Measurements from ENCODE around the gene CLCN1. TPM values are rescaled to one million over a fixed set of nuclear protein-coding genes. Genes with fewer than 3 reads are reported as not detected.
"Not testable (repeated sequence)": the region's sequence is repeated elsewhere in the genome, so short reads cannot be mapped to it uniquely, and the experiment has no call there.

CLCN1 gene
- polyA plus RNA-seq, 1 donor from 2014 or later = not detected

GRCh38 chr7:143287339-143287934, 28.5 kb upstream of the CLCN1 start:
- peak overlapping the region; percentile 50 to 97 (median 95) for H3K27ac Mint-ChIP-seq
- no peaks in the 10 kb centered on the region for H3K27me3 Mint-ChIP-seq
- no peaks in the 10 kb centered on the region for H3K9me3 Mint-ChIP-seq
- peaks cover 34 to 48% (median 41%) of the 10 kb centered on the region in 3 donors for H3K4me1 Mint-ChIP-seq
- peaks cover 4% of the 10 kb centered on the region for H3K36me3 Mint-ChIP-seq
- peak overlapping the region; percentile 97 to 98 (median 98) for H3K4me3 Mint-ChIP-seq

- H3K27me3 Mint-ChIP-seq = no peaks in the 10 kb centered on the region
- no peaks in the 10 kb centered on the region for H3K9me3 Mint-ChIP-seq
- peak within 1 kb of the TSS; percentile 97 to 98 (median 98) for H3K4me3 Mint-ChIP-seq
- H3K27ac Mint-ChIP-seq = peak within 1 kb of the TSS; percentile 50 to 97 (median 95)
- H3K4me1 Mint-ChIP-seq = peaks cover 34 to 47% (median 41%) of the 10 kb centered on the region in 3 donors
- peaks cover 4% of the 10 kb centered on the region for H3K36me3 Mint-ChIP-seq
Observed at GRCh38 chr7:143287935-143288826, 27.7 kb upstream of the CLCN1 start, which contains the start of gene CASP2. Gene CASP2, plus strand, starts transcription at chr7:143288351. Its CDS starts 105 bp downstream, at chr7:143288456.

- Mint-ChIP-seq H3K27me3 (no peaks in the 10 kb centered on the region), H3K4me3 (peak overlapping the region; percentile 97 to 98 (median 98)), H3K4me1 (peaks cover 30 to 41% (median 35%) of the 10 kb centered on the region in 3 donors), H3K9me3 (no peaks in the 10 kb centered on the region), H3K27ac (peak overlapping the region; percentile 50 to 95 (median 83)), H3K36me3 (peaks cover 7% of the 10 kb centered on the region)
Observed at GRCh38 chr7:143288836-143289235, 27.1 kb upstream of the CLCN1 start.

DNA sequence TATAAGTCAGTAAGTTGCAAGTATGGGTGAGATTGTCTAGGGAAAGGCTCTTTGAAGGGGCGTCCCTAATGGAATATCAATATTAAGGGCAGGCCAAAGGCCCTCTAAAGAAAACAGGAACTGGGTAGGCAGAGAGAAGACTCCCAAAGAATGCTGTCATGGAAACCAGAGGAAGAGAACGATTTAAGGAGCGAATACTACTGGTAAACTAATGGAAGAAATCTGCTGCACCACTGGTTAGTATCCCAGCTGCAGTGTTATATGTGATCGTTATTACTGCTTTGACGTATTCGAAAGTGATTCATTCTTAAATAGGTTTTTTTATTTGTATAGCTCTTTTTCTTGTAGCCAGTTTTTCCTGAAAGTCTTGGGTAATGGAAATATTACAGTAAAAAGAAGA, 26.5 kb upstream of the CLCN1 start:
- H3K27ac Mint-ChIP-seq = peak overlapping the region; percentile 50 to 95 (median 83)

GRCh38 chr7:143289888-143290287, 26.0 kb upstream of the CLCN1 start:
- not testable (repeated sequence) for H3K27me3 Mint-ChIP-seq

More for the DNA sequence above, 26.5 kb upstream of the CLCN1 start:
- H3K36me3 Mint-ChIP-seq = peaks cover 7% of the 10 kb centered on the region
- no peaks in the 10 kb centered on the region for H3K9me3 Mint-ChIP-seq
- no peaks in the 10 kb centered on the region for H3K27me3 Mint-ChIP-seq
- H3K4me3 Mint-ChIP-seq = peak overlapping the region; percentile 97 to 98 (median 98)
- peaks cover 27 to 40% (median 34%) of the 10 kb centered on the region in 3 donors for H3K4me1 Mint-ChIP-seq

GRCh38 chr7:143290293-143290692, 25.6 kb upstream of the CLCN1 start:
- Mint-ChIP-seq H3K9me3 (no peaks in the 10 kb centered on the region), H3K27me3 (no peaks in the 10 kb centered on the region), H3K27ac (peak overlapping the region in 1 of 3 donors; percentile 50), H3K4me3 (peak overlapping the region; percentile 70 to 98 (median 98)), H3K4me1 (peaks cover 26 to 40% (median 36%) of the 10 kb centered on the region in 3 donors), H3K36me3 (peaks cover 7% of the 10 kb centered on the region)

More at GRCh38 chr7:143289888-143290287, 26.0 kb upstream of the CLCN1 start:
- peak overlapping the region; percentile 97 to 98 (median 98) for H3K4me3 Mint-ChIP-seq
- H3K4me1 Mint-ChIP-seq = peaks cover 26 to 40% (median 34%) of the 10 kb centered on the region in 3 donors
- peak overlapping the region in 2 of 3 donors; percentile 50 to 83 for H3K27ac Mint-ChIP-seq
- H3K9me3 Mint-ChIP-seq, H3K36me3 Mint-ChIP-seq: not testable (repeated sequence)

- Mint-ChIP-seq H3K4me3 (no peak overlapping the region), H3K27me3 (no peaks in the 10 kb centered on the region), H3K4me1 (peaks cover 34 to 53% (median 43%) of the 10 kb centered on the region in 3 donors), H3K9me3 (no peaks in the 10 kb centered on the region), H3K27ac (no peak overlapping the region), H3K36me3 (peaks cover 7% of the 10 kb centered on the region)
Observed at GRCh38 chr7:143292876-143293275, 23.0 kb upstream of the CLCN1 start.

GRCh38 chr7:143295870-143296269, 20.0 kb upstream of the CLCN1 start:
- Mint-ChIP-seq H3K9me3 (no peaks in the 10 kb centered on the region), H3K4me3 (peak overlapping the region in 1 of 4 donors; percentile 36), H3K4me1 (peaks cover 26 to 42% (median 32%) of the 10 kb centered on the region in 3 donors), H3K27ac (no peak overlapping the region), H3K27me3 (no peaks in the 10 kb centered on the region), H3K36me3 (peaks cover 12% of the 10 kb centered on the region)

- H3K27ac Mint-ChIP-seq = no peak overlapping the region
Observed at GRCh38 chr7:143296686-143297085, 19.2 kb upstream of the CLCN1 start.

GRCh38 chr7:143299346-143299745, 16.6 kb upstream of the CLCN1 start:
- Mint-ChIP-seq H3K4me3 (peak overlapping the region in 1 of 4 donors; percentile 15), H3K36me3 (peaks cover 11% of the 10 kb centered on the region)

More at GRCh38 chr7:143296686-143297085, 19.2 kb upstream of the CLCN1 start:
- H3K36me3 Mint-ChIP-seq = peaks cover 15% of the 10 kb centered on the region
- H3K27me3 Mint-ChIP-seq = no peaks in the 10 kb centered on the region
- peak overlapping the region in 1 of 4 donors; percentile 36 for H3K4me3 Mint-ChIP-seq
- peaks cover 27 to 43% (median 37%) of the 10 kb centered on the region in 3 donors for H3K4me1 Mint-ChIP-seq
- no peaks in the 10 kb centered on the region for H3K9me3 Mint-ChIP-seq

GRCh38 chr7:143299840-143300239, 16.1 kb upstream of the CLCN1 start:
- no peak overlapping the region for H3K27ac Mint-ChIP-seq
- peaks cover 11% of the 10 kb centered on the region for H3K36me3 Mint-ChIP-seq
- peaks cover 30 to 32% (median 31%) of the 10 kb centered on the region in 3 donors for H3K4me1 Mint-ChIP-seq
- peak overlapping the region in 1 of 4 donors; percentile 15 for H3K4me3 Mint-ChIP-seq
- H3K27me3 Mint-ChIP-seq = no peaks in the 10 kb centered on the region
- no peaks in the 10 kb centered on the region for H3K9me3 Mint-ChIP-seq

More at GRCh38 chr7:143299346-143299745, 16.6 kb upstream of the CLCN1 start:
- no peak overlapping the region for H3K27ac Mint-ChIP-seq
- H3K9me3 Mint-ChIP-seq = no peaks in the 10 kb centered on the region
- H3K27me3 Mint-ChIP-seq = no peaks in the 10 kb centered on the region
- peaks cover 33 to 35% (median 35%) of the 10 kb centered on the region in 3 donors for H3K4me1 Mint-ChIP-seq

- peaks cover 12% of the 10 kb centered on the region for H3K36me3 Mint-ChIP-seq
- H3K4me3 Mint-ChIP-seq = no peak overlapping the region
- no peaks in the 10 kb centered on the region for H3K9me3 Mint-ChIP-seq
Observed at GRCh38 chr7:143300959-143301935, 14.7 kb upstream of the CLCN1 start.

DNA sequence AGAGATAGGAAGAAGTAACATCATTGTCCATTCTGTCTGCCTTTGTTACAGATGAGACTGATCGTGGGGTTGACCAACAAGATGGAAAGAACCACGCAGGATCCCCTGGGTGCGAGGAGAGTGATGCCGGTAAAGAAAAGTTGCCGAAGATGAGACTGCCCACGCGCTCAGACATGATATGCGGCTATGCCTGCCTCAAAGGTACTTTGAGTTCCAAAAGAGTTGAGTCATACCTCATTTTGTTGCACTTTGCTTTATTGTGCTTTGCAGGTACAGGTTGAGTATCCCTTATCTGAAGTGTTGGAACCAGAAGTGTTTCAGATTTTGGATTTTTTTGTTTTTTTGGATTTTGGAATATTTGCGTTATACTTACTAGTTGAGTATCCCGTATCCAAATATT, 12.2 kb upstream of the CLCN1 start:
- Mint-ChIP-seq H3K27ac (no peak overlapping the region), H3K9me3 (no peaks in the 10 kb centered on the region), H3K4me3 (no peak overlapping the region), H3K36me3 (peaks cover 14% of the 10 kb centered on the region), H3K4me1 (peaks cover 21 to 35% (median 28%) of the 10 kb centered on the region in 3 donors), H3K27me3 (no peaks in the 10 kb centered on the region)

More at GRCh38 chr7:143300959-143301935, 14.7 kb upstream of the CLCN1 start:
- H3K4me1 Mint-ChIP-seq = peaks cover 24 to 31% (median 25%) of the 10 kb centered on the region in 3 donors
- H3K27ac Mint-ChIP-seq = peak overlapping the region in 1 of 3 donors; percentile 47
- no peaks in the 10 kb centered on the region for H3K27me3 Mint-ChIP-seq

DNA sequence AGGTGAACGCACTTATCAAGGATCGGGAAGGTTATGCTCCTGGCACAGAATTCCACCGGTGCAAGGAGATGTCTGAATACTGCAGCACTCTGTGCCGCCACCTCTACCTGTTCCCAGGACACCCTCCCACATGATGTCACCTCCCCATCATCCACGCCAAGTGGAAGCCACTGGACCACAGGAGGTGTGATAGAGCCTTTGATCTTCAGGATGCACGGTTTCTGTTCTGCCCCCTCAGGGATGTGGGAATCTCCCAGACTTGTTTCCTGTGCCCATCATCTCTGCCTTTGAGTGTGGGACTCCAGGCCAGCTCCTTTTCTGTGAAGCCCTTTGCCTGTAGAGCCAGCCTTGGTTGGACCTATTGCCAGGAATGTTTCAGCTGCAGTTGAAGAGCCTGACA, 11.0 kb upstream of the CLCN1 start:
- H3K27me3 Mint-ChIP-seq = no peaks in the 10 kb centered on the region
- no peaks in the 10 kb centered on the region for H3K9me3 Mint-ChIP-seq
- H3K4me3 Mint-ChIP-seq = peak overlapping the region in 1 of 4 donors; percentile 59
- peaks cover 20% of the 10 kb centered on the region for H3K36me3 Mint-ChIP-seq
- H3K4me1 Mint-ChIP-seq = peaks cover 17 to 28% (median 26%) of the 10 kb centered on the region in 3 donors
- H3K27ac Mint-ChIP-seq = no peak overlapping the region

All from IgD-negative memory B cell (primary cell).